GM12864 (cell line): ENCODE measurements around the gene HIGD1B.

Experiments used
- DNase-seq: peaks from one replicate; pipeline ENCODE4 v3.0.0-alpha.2; 2011; ENCODE audit warnings: low read depth
- H3K4me3 ChIP-seq: 2 replicates; pipeline ENCODE4 v1.5.1; 2011; ENCODE audit warnings: mild to moderate bottlenecking, low read depth, low read length, control low read depth
- TF ChIP-seq, protein P1 (sequence below): IDR thresholded peaks from 2 replicates; pipeline ENCODE4 v1.5.1; 2011; ENCODE audit warnings: low read depth, mild to moderate bottlenecking, moderate library complexity, low read length, control low read depth, inconsistent platforms; ENCODE audit errors: missing control alignments

Gene HIGD1B

DNA sequence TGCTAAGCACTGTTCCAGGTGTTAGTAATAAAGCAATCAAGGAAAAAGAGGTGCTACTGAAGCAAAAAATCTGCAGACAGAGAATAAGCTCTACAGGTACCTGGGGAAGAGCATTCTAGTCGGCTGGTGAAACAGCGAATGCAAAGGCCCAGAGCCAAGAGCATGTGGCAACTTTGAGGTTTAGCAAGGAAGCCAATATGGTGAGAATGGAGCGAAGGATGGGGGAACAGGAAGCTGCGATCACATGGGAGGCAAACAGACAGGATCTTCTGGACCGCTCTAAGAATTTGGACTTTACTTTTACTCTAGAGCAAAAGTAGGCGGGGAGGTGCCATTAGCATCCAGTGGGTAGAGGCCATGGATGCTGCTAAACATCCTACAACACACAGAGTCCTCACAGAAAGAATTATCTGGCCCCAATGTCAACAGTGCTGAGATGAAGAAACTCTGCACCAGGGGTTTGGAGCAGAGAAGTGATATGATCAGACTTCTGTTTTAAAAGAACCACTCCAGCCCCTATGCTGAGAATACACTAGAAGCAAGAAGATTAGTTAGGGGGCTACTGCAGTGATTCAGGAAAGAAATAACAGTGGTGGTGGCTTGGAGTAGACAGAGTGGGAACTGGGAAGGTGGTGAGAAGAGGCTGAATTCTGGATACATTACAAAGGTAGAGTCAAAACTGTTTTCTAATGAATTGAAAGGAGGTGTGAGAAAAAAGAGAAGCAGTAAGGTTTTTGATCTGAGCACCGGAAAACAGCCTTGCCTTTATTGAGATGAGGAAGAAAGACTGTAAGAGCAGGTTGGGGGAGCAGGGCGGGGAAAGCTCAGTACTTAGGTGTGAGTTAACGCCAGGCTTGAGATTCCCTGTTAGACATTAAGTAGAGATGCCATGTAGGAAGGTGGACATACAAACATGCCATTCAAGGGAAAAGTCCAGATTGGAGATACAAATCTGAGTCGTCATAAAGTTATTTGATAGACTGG, 40.6 kb downstream of the HIGD1B start:
- DNase-seq, result no peak
- TF ChIP-seq, protein P1, sequence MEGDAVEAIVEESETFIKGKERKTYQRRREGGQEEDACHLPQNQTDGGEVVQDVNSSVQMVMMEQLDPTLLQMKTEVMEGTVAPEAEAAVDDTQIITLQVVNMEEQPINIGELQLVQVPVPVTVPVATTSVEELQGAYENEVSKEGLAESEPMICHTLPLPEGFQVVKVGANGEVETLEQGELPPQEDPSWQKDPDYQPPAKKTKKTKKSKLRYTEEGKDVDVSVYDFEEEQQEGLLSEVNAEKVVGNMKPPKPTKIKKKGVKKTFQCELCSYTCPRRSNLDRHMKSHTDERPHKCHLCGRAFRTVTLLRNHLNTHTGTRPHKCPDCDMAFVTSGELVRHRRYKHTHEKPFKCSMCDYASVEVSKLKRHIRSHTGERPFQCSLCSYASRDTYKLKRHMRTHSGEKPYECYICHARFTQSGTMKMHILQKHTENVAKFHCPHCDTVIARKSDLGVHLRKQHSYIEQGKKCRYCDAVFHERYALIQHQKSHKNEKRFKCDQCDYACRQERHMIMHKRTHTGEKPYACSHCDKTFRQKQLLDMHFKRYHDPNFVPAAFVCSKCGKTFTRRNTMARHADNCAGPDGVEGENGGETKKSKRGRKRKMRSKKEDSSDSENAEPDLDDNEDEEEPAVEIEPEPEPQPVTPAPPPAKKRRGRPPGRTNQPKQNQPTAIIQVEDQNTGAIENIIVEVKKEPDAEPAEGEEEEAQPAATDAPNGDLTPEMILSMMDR, result no peak
- H3K4me3 ChIP-seq, result no peak overlapping the region

DNA sequence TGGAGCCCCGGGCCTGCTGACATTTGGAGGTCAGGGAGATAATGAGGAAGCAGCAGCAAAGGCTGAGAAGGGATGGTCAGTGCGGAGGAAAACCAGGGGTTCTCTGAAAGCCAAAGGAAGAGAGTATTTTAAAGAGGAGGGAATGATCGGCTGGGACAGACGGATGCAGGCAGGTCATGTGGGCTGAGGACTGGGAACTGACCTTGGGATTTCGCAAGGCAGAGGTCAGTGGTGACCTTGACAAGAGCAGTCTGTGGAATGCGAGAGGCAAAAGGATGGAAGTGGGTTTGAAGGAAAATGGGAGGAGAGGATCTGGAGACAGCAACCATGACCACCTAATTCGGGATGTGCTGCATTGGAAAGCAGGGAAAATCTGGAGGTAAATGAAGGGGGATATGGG, 41.3 kb downstream of the HIGD1B start:
- H3K4me3 ChIP-seq, result no peak overlapping the region
- TF ChIP-seq, protein P1, result no peak
- DNase-seq, result no peak

DNA sequence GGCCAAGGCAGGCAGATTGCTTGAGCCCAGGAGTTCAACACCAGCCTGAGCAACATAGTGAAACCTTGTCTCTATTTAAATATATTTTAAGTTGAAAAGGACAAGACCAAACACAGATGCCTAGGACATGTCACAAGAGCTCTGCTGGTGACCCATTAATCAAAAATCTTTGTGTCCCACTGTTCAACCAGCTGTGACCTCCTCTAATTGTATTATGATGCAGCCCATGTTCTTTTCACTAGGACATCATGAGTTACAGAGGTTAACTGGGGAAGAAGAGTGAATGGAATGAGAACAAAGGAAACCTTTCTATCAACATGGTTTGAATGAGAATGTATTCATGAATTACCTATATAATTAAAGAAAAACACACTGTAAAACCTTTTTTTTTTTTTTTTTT, 44.6 kb downstream of the HIGD1B start:
- DNase-seq, result no peak
- TF ChIP-seq, protein P1, result no peak

DNA sequence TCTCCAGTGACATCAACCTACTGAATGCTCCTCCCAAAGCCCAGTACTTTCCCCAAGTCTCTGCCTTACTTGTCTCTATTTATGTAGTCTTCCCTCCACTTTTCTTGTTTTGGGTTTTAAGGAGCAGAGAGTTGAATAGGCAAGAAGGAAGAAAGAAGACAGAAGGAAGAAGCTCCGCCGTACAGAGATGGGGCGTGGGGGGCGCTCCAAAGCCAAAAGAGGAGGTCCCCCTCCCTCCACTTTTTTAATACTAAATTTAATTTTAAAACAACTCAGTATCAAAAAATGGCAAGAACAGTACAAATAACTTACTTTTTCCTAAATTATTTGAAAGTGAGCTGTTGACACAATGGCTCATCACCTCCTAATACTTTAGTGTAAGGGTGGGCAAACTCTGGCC, 47.0 kb downstream of the HIGD1B start:
- no peak overlapping the region for H3K4me3 ChIP-seq
- DNase-seq, result no peak
- TF ChIP-seq, protein P1, result no peak

More for the DNA sequence above, 44.6 kb downstream of the HIGD1B start:
- H3K4me3 ChIP-seq, result no peak overlapping the region

DNA sequence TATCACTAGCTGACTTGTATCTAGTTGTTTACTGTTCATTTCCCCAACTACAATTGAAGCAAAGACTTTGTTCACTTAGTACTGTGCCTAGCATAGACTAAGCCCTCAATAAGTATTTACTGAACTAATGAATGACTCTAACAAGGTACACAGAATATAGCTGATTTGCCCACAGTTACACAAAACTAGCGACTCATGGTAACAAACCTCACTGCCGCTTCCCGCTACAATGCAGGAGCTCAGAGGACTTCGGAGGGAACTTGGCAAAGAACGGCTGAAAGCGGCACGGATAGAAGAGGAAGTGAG, 51.0 kb downstream of the HIGD1B start:
- peak overlapping the region; percentile 95 for H3K4me3 ChIP-seq
- TF ChIP-seq, protein P1, result no peak
- no peak for DNase-seq

DNA sequence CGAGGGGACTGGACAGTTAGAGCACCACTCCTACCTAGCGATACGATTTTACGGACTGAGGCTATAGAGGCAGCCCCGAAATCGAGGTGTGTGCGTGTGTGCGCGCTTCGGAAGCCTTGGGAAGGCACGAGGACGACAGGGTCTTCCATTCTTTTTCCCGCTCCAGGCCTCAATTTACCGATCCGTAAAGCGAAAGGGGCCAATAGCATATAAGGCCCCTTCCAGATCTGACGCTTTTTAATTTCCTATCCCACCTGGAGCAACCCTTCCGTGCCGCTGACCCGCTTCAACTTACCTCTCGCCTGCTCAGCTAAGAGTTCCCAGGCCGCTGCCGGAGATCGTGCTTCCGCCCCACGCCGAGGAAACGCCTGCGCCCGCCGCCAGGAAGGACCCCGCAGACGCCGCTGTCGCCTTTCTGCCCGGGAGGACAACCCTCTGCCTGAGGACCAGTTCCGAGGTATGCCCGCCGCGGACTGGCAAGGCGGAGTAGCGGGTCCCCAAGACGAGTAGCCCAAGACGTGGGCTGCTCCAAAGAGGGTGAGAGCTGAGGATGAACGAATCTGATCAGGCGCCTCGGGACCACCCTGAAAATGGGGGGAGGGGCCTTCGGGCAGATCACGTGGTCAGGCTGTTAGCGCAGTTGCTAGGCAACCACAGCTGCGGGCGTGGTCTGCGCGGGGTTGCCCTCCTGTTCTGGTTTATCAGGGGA, 51.5 kb downstream of the HIGD1B start, which contains the start of gene EFTUD2:
Gene EFTUD2, minus strand, starts transcription at position 372 of the 709 bp plus-strand sequence. CDS start 4,924 bp downstream, outside the sequence.
- H3K4me3 ChIP-seq, result peak within 1 kb of the TSS; percentile 95
- DNase-seq, result peak; percentile 63
- TF ChIP-seq, protein P1, result no peak
